ENCODE measurements around the gene SLC26A8.

GRCh38 chr6:35895560-35895959 lies 128.9 kb downstream of the SLC26A8 start:
- TF ChIP-seq, protein P1, sequence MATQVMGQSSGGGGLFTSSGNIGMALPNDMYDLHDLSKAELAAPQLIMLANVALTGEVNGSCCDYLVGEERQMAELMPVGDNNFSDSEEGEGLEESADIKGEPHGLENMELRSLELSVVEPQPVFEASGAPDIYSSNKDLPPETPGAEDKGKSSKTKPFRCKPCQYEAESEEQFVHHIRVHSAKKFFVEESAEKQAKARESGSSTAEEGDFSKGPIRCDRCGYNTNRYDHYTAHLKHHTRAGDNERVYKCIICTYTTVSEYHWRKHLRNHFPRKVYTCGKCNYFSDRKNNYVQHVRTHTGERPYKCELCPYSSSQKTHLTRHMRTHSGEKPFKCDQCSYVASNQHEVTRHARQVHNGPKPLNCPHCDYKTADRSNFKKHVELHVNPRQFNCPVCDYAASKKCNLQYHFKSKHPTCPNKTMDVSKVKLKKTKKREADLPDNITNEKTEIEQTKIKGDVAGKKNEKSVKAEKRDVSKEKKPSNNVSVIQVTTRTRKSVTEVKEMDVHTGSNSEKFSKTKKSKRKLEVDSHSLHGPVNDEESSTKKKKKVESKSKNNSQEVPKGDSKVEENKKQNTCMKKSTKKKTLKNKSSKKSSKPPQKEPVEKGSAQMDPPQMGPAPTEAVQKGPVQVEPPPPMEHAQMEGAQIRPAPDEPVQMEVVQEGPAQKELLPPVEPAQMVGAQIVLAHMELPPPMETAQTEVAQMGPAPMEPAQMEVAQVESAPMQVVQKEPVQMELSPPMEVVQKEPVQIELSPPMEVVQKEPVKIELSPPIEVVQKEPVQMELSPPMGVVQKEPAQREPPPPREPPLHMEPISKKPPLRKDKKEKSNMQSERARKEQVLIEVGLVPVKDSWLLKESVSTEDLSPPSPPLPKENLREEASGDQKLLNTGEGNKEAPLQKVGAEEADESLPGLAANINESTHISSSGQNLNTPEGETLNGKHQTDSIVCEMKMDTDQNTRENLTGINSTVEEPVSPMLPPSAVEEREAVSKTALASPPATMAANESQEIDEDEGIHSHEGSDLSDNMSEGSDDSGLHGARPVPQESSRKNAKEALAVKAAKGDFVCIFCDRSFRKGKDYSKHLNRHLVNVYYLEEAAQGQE (IDR thresholded peaks at IDR 0.05; ENCODE audit: insufficient read depth in 1 of 2, low read depth in 2 of 2, low read length in 1 of 2): no peak
- TF ChIP-seq, protein P2, sequence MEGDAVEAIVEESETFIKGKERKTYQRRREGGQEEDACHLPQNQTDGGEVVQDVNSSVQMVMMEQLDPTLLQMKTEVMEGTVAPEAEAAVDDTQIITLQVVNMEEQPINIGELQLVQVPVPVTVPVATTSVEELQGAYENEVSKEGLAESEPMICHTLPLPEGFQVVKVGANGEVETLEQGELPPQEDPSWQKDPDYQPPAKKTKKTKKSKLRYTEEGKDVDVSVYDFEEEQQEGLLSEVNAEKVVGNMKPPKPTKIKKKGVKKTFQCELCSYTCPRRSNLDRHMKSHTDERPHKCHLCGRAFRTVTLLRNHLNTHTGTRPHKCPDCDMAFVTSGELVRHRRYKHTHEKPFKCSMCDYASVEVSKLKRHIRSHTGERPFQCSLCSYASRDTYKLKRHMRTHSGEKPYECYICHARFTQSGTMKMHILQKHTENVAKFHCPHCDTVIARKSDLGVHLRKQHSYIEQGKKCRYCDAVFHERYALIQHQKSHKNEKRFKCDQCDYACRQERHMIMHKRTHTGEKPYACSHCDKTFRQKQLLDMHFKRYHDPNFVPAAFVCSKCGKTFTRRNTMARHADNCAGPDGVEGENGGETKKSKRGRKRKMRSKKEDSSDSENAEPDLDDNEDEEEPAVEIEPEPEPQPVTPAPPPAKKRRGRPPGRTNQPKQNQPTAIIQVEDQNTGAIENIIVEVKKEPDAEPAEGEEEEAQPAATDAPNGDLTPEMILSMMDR (IDR thresholded peaks at IDR 0.05): no peak

Measured in Panc1 (cell line).